MCF 10A (cell line): ENCODE measurements around the gene MYZAP. TPM values are rescaled to one million over a fixed set of nuclear protein-coding genes. Genes with fewer than 3 reads are reported as not detected.
A peak's percentile ranks its signal among the peaks of the same experiment; 100 is the strongest.

ENCODE experiments used
- BruUV-seq: library from RNA; stranded (reverse); fragments of 400-500 nt; replicated peaks from 2 replicates; lab custom pipeline; 2021; lab: Mats Ljungman, UMichigan
- CTCF ChIA-PET: fragments of 300-600 bp; sonication (Branson Sonifier 250); formaldehyde crosslinking; extraction: SDS; loops from one replicate; lab custom pipeline; 2021; ENCODE audit warnings: antibody characterized with exemption, inconsistent platforms; lab: Yijun Ruan, JAX
- POLR2A ChIA-PET: fragments of 300-600, 350-650 bp; sonication (Branson Sonifier 250); formaldehyde crosslinking; extraction: SDS; loops from one replicate; lab custom pipeline; 2020; ENCODE audit warnings: antibody characterized with exemption, inconsistent platforms; lab: Yijun Ruan, JAX
- DNase-seq: peaks from one replicate; pipeline ENCODE4 v3.0.0-alpha.2; 2018; ENCODE audit not compliant: unreplicated experiment
- H3K27ac Mint-ChIP-seq: one replicate; pipeline ENCODE4 v1.8.0; 2022; ENCODE audit warnings: mild to moderate bottlenecking, low read depth, mixed read lengths; ENCODE audit not compliant: unreplicated experiment
- H3K27me3 Mint-ChIP-seq: one replicate; pipeline ENCODE4 v1.8.0; 2022; ENCODE audit warnings: mixed read lengths; ENCODE audit not compliant: insufficient read depth, unreplicated experiment
- H3K36me3 Mint-ChIP-seq: one replicate; pipeline ENCODE4 v1.8.0; 2022; ENCODE audit warnings: mild to moderate bottlenecking, moderate library complexity, mixed read lengths; ENCODE audit not compliant: insufficient read depth, unreplicated experiment
- H3K4me1 Mint-ChIP-seq: one replicate; pipeline ENCODE4 v1.8.0; 2022; ENCODE audit warnings: mixed read lengths; ENCODE audit not compliant: insufficient read depth, unreplicated experiment
- H3K4me3 Mint-ChIP-seq: one replicate; pipeline ENCODE4 v1.8.0; 2022; ENCODE audit warnings: mild to moderate bottlenecking, moderate library complexity, mixed read lengths; ENCODE audit not compliant: unreplicated experiment
- H3K9me3 Mint-ChIP-seq: one replicate; pipeline ENCODE4 v1.8.0; 2022; ENCODE audit warnings: mixed read lengths; ENCODE audit not compliant: unreplicated experiment
- CTCF ChIP-seq: fragments of 200-600 bp; IDR thresholded peaks from one replicate; pipeline ENCODE4 v1.8.0; 2022; ENCODE audit warnings: antibody characterized with exemption, mild to moderate bottlenecking; ENCODE audit not compliant: unreplicated experiment
- intact Hi-C: fragments of 100-400 bp; cut with micrococcal nuclease; formaldehyde crosslinking; loops from 2 replicates; pipeline ENCODE4 v1.14.1; 2022
- total RNA-seq: library from RNA; stranded (reverse); gene quantifications from 2 replicates; pipeline ENCODE4 v1.2.3, GENCODE V29; 2022

Gene MYZAP
- total RNA-seq, 1 experiment from 2014 or later, result 1.3 TPM

GRCh38 chr15:57586661-57587424 lies 4.9 kb upstream of the MYZAP start:
- no TSS peak for BruUV-seq

GRCh38 chr15:57589281-57589680 lies 2.4 kb upstream of the MYZAP start:
- POLR2A ChIA-PET, result interaction anchor here (0.7 to 0.9 kb wide), 2 partner anchors 12 to 19 kb away, joined by 3 read pairs; no protein-coding TSS in a partner anchor
- no peak overlapping the region for H3K27ac Mint-ChIP-seq
- CTCF ChIA-PET, result interaction anchor here (1.2 kb wide), 1 partner anchor 20 kb away, joined by 4 read pairs; no protein-coding TSS in a partner anchor
- H3K4me1 Mint-ChIP-seq, result peaks cover 12% of the 10 kb centered on the region
- H3K36me3 Mint-ChIP-seq, result peaks cover 4% of the 10 kb centered on the region
- no TSS peak for BruUV-seq
- no peak for TF ChIP-seq CTCF
- no peak overlapping the region for H3K4me3 Mint-ChIP-seq
- H3K27me3 Mint-ChIP-seq, result no peaks in the 10 kb centered on the region
- H3K9me3 Mint-ChIP-seq, result no peaks in the 10 kb centered on the region
- intact Hi-C loops, result no loop called here
- DNase-seq, result no peak

More at GRCh38 chr15:57586661-57587424, 4.9 kb upstream of the MYZAP start:
- ChIA-PET POLR2A (interaction anchor here (0.7 to 1.0 kb wide), 2 partner anchors 20 to 23 kb away, joined by 3 to 4 read pairs; no protein-coding TSS in a partner anchor), CTCF (interaction anchor here (0.6 to 1.4 kb wide), 4 partner anchors 13 to 267 kb away, joined by 3 read pairs; no protein-coding TSS in a partner anchor)
- H3K4me1 Mint-ChIP-seq, result peaks cover 12% of the 10 kb centered on the region
- H3K36me3 Mint-ChIP-seq, result peaks cover 4% of the 10 kb centered on the region
- peaks cover 15% of the 10 kb centered on the region for H3K9me3 Mint-ChIP-seq
- no peak for TF ChIP-seq CTCF
- no peak overlapping the region for H3K4me3 Mint-ChIP-seq
- no peaks in the 10 kb centered on the region for H3K27me3 Mint-ChIP-seq
- intact Hi-C loops, result no loop called here
- no peak for DNase-seq
- H3K27ac Mint-ChIP-seq, result no peak overlapping the region

GRCh38 chr15:57589754-57590153 lies 1.9 kb upstream of the MYZAP start:
- ChIA-PET POLR2A (interaction anchor here (0.7 to 1.5 kb wide), 3 partner anchors 12 to 19 kb away, joined by 3 read pairs; no protein-coding TSS in a partner anchor), CTCF (no interaction called here)
- TF ChIP-seq CTCF, result no peak
- Mint-ChIP-seq H3K9me3 (no peaks in the 10 kb centered on the region), H3K36me3 (peaks cover 4% of the 10 kb centered on the region), H3K27me3 (no peaks in the 10 kb centered on the region), H3K4me3 (peak overlapping the region; percentile 6), H3K4me1 (peaks cover 12% of the 10 kb centered on the region), H3K27ac (no peak overlapping the region)
- BruUV-seq, result no TSS peak
- intact Hi-C loops, result no loop called here
- no peak for DNase-seq

GRCh38 chr15:57591237-57591821 lies 375 bp upstream of the MYZAP start:
- TF ChIP-seq CTCF, result no peak
- Mint-ChIP-seq H3K4me3 (peak overlapping the region; percentile 68), H3K27ac (no peak overlapping the region), H3K27me3 (no peaks in the 10 kb centered on the region), H3K4me1 (peaks cover 18% of the 10 kb centered on the region), H3K36me3 (peaks cover 4% of the 10 kb centered on the region), H3K9me3 (no peaks in the 10 kb centered on the region)
- no peak for DNase-seq
- ChIA-PET POLR2A (interaction anchor here (0.6 to 1.5 kb wide), 3 partner anchors 16 to 199 kb away, joined by 3 to 4 read pairs (median 3); no protein-coding TSS in a partner anchor), CTCF (interaction anchor here (0.7 to 1.3 kb wide), 2 partner anchors 20 to 31 kb away, joined by 5 read pairs; no protein-coding TSS in a partner anchor)
- intact Hi-C loops, result no loop called here
- BruUV-seq, result no TSS peak
